GM12865 (cell line): ENCODE measurements around the gene INSYN2B.

Source experiments
- DNase-seq: peaks from one replicate; pipeline ENCODE4 v3.0.0; 2010; ENCODE audit warnings: low read depth
- H3K4me3 ChIP-seq: 2 replicates; pipeline ENCODE4 v1.5.1; 2011; ENCODE audit warnings: mild to moderate bottlenecking, low read depth, low read length, control low read depth
- CTCF ChIP-seq: IDR thresholded peaks from 2 replicates; pipeline ENCODE4 v1.5.1; 2011; ENCODE audit warnings: low read length, control low read depth, low read depth, inconsistent platforms; ENCODE audit not compliant: insufficient read depth; ENCODE audit errors: missing control alignments

The INSYN2B gene

GRCh38 chr5:169992789-169993484 lies 12.6 kb upstream of the INSYN2B start:
- TF ChIP-seq CTCF, result no peak
- no peak for DNase-seq
- no peak overlapping the region for H3K4me3 ChIP-seq

- no peak overlapping the region for H3K4me3 ChIP-seq
- no peak for DNase-seq
- no peak for TF ChIP-seq CTCF
These were observed 11.0 kb upstream of the INSYN2B start for GRCh38 chr5:169991115-169991869.

- no peak for DNase-seq
- no peak overlapping the region for H3K4me3 ChIP-seq
These were observed 9.1 kb upstream of the INSYN2B start for GRCh38 chr5:169989365-169989764.

GRCh38 chr5:169988947-169989346 lies 8.7 kb upstream of the INSYN2B start:
- no peak for DNase-seq
- no peak for TF ChIP-seq CTCF
- H3K4me3 ChIP-seq, result no peak overlapping the region

More at GRCh38 chr5:169989365-169989764, 9.1 kb upstream of the INSYN2B start:
- TF ChIP-seq CTCF, result no peak

- no peak overlapping the region for H3K4me3 ChIP-seq
- TF ChIP-seq CTCF, result no peak
- no peak for DNase-seq
These were observed 7.9 kb upstream of the INSYN2B start for GRCh38 chr5:169988206-169988605.

GRCh38 chr5:169979871-169980270 lies 424 bp downstream of the INSYN2B start:
- no peak overlapping the region for H3K4me3 ChIP-seq
- no peak for TF ChIP-seq CTCF
- no peak for DNase-seq
